Muscle layer of colon (tissue), 2 donors: ENCODE measurements around the gene SPDEF.

Source experiments
- H3K27ac ChIP-seq: one replicate; pipeline ENCODE4 v1.7.0; 2013; ENCODE audit warnings: low read depth, mild to moderate bottlenecking, low read length, moderate library complexity
- H3K27me3 ChIP-seq, 2 donors: one replicate each; pipeline ENCODE4 v1.7.0; 2013; ENCODE audit warnings: low read length in 2 of 2, mild to moderate bottlenecking in 2 of 2; ENCODE audit not compliant: insufficient read depth in 2 of 2, control insufficient read depth in 1 of 2
- H3K36me3 ChIP-seq: one replicate; pipeline ENCODE4 v1.7.0; 2013; ENCODE audit warnings: mild to moderate bottlenecking, low read length; ENCODE audit not compliant: insufficient read depth
- H3K4me1 ChIP-seq: one replicate; pipeline ENCODE4 v1.7.0; 2013; ENCODE audit warnings: mild to moderate bottlenecking, low read length; ENCODE audit not compliant: insufficient read depth
- H3K4me3 ChIP-seq, 2 donors: one replicate each; pipeline ENCODE4 v1.7.0; 2013; ENCODE audit warnings: low read length in 2 of 2, low read depth in 1 of 2, mild to moderate bottlenecking in 1 of 2, moderate library complexity in 1 of 2
- H3K9ac ChIP-seq: one replicate; pipeline ENCODE4 v1.7.0; 2013; ENCODE audit warnings: low read length
- H3K9me3 ChIP-seq: one replicate; pipeline ENCODE4 v1.7.0; 2013; ENCODE audit warnings: mild to moderate bottlenecking, low read length
- donor health status: abdominal sarcoma.
- donor health status: Adenocarcinoma of cecum.

The SPDEF gene

GRCh38 chr6:34530753-34531365 lies 25.3 kb downstream of the SPDEF start:
- H3K4me3 ChIP-seq = no peak overlapping the region
- H3K36me3 ChIP-seq = no peaks in the 10 kb centered on the region
- H3K9ac ChIP-seq = no peak overlapping the region
- no peak overlapping the region for H3K27ac ChIP-seq
- no peaks in the 10 kb centered on the region for H3K27me3 ChIP-seq
- H3K4me1 ChIP-seq = peaks cover 7% of the 10 kb centered on the region
- no peaks in the 10 kb centered on the region for H3K9me3 ChIP-seq

DNA sequence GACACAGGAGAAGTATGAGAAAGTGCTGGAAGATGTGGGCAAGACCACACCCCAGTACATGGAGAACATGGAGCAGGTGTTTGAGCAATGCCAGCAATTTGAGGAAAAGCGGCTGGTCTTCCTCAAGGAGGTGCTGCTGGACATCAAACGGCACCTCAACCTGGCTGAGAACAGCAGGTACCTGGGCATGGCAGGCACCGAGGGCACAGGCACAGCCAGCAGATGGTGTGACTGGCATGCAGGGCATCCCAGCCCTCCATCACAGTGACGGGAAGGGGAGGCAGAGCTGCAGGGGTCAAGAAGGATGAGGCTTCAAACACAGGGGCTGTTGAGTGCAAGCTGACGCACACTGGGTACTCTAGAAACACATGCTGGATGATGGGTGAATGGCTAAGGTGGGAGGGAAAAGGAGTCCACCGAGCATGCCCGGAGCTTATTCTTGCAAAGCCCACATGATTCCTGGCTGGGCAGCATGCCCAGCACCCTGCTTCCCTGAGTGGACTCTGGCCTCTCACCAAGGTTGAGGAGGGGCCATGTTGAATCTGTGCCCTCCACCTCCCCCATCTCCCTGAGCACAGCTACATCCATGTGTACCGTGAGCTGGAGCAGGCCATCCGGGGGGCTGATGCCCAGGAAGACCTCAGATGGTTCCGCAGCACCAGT lies 26.3 kb downstream of the SPDEF start:
- Histone ChIP-seq H3K4me3 (no peak overlapping the region), H3K9ac (no peak overlapping the region), H3K27me3 (no peaks in the 10 kb centered on the region), H3K9me3 (no peaks in the 10 kb centered on the region), H3K4me1 (peaks cover 7% of the 10 kb centered on the region), H3K27ac (no peak overlapping the region), H3K36me3 (no peaks in the 10 kb centered on the region)

DNA sequence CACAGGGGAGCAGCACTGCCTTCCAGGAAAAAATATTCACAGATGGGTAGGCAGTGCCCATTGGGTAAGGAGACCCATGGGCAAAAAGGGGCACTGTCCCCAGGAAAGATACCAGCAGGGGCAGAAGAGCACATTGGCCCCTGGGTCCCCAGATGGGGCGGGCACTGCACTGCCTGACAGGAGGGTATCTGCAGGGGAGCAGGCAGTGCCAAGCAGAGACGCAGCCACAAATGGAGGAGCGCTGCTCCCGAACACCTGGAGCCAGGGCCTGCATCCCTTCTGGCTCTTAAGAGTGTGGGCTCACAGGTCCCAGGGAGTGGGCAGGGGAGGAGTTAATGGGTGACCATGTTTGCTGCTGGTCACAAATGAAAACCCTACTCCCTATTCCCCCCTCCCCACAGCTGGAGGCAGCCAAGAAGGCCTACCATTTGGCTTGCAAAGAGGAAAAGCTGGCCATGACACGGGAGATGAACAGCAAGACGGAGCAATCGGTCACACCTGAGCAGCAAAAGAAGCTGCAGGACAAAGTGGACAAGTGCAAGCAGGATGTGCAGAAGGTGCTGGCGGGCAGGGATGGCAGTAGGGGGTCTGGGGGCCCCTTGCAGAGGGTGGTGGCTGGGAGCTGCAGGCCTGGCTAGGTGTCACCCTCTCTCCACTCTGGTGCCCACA lies 27.0 kb downstream of the SPDEF start:
- H3K9me3 ChIP-seq = no peaks in the 10 kb centered on the region
- H3K4me3 ChIP-seq = no peak overlapping the region
- no peaks in the 10 kb centered on the region for H3K36me3 ChIP-seq
- no peak overlapping the region for H3K27ac ChIP-seq
- no peaks in the 10 kb centered on the region for H3K27me3 ChIP-seq
- H3K4me1 ChIP-seq = peaks cover 7% of the 10 kb centered on the region
- H3K9ac ChIP-seq = no peak overlapping the region

DNA sequence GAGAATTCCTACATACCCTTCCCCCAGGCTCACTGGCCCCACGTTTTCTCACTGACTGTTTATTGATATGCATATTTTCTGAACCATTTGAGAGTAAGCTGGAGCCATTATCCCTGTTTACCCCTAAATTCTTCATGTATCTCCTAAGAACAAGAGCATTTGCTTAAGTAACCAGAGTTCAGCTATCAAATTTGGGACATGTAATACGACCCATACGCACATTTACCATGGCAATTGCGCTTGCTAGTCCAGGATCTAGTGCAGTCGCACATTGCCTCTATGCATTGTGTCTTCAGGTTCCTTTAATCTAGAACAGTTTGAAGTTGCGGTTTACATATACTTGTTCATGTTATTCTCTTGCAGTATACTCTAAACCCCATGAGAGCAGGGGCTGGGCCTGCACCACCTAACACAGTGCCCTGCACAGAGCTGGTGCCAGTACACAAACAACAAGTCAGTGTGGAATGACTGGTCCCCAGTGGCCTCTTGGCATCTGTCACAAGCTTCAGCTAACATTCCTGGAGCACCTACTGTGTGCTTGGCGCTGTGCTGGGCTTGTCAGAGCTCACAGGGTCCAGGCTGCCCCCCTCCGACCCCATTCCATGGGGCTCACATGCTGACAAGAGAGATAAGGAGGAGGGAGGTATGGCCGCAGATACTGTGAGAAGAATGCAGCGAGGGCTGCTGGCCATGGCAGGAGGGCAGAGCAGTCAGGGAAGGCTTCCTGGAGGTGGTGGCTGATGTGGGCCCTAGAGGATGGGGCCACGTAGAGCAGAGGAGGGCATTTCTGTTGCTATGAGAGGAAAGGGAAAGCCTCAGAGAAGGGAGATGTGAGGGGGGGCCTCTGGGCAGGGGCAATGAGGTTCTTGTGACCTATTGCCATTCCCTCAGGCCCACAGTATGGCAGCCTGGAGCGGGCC lies 28.1 kb downstream of the SPDEF start:
- Histone ChIP-seq H3K36me3 (no peaks in the 10 kb centered on the region), H3K27ac (no peak overlapping the region), H3K4me3 (no peak overlapping the region), H3K9ac (no peak overlapping the region), H3K4me1 (peaks cover 7% of the 10 kb centered on the region), H3K9me3 (no peaks in the 10 kb centered on the region), H3K27me3 (no peaks in the 10 kb centered on the region)

DNA sequence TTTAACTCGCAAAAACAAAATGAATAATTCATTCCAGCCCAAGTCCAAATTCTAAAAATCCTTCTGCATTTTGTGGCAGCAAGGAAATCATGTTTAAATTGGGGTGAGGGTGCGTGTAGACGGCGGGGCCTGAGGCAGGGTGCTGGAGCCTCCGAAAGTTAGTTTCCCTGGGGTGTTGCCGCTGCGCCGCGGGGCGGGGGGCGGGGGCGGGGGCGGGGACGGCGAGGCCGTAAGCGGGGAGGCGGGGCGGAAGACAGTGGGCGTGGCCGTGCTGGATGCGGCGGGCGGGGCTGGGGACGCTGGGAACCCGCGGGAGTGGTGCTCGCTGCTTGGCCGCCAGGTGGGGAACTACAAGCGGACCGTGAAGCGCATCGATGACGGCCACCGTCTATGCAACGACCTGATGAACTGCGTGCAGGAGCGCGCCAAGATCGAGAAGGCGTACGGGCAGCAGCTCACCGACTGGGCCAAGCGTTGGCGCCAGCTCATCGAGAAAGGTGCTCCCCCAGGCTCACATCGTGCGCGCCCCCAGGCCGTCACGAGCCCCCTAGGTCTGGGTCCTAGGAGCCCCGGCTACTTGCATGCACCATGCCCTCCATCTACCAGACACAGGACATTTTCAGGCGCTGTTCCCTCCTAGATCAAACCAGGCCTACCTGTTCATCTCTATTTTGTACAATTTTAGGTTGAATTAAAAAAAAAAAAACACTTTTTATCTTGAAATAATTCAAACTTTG lies 29.0 kb downstream of the SPDEF start:
- Histone ChIP-seq H3K9ac (peak overlapping the region; percentile 50), H3K9me3 (no peaks in the 10 kb centered on the region), H3K4me3 (no peak overlapping the region), H3K27me3 (no peaks in the 10 kb centered on the region), H3K27ac (peak overlapping the region; percentile 32), H3K36me3 (no peaks in the 10 kb centered on the region), H3K4me1 (peaks cover 7% of the 10 kb centered on the region)

- Histone ChIP-seq H3K4me3 (no peak overlapping the region), H3K9ac (peak overlapping the region; percentile 50), H3K27ac (peak overlapping the region; percentile 32), H3K36me3 (no peaks in the 10 kb centered on the region), H3K9me3 (no peaks in the 10 kb centered on the region), H3K27me3 (no peaks in the 10 kb centered on the region), H3K4me1 (peaks cover 7% of the 10 kb centered on the region)
Measured at GRCh38 chr6:34526241-34526972, 29.7 kb downstream of the SPDEF start.

GRCh38 chr6:34525431-34526175 lies 30.5 kb downstream of the SPDEF start:
- Histone ChIP-seq H3K27me3 (no peaks in the 10 kb centered on the region), H3K4me1 (peaks cover 7% of the 10 kb centered on the region), H3K27ac (no peak overlapping the region), H3K36me3 (no peaks in the 10 kb centered on the region), H3K9ac (no peak overlapping the region), H3K9me3 (no peaks in the 10 kb centered on the region), H3K4me3 (no peak overlapping the region)

- Histone ChIP-seq H3K27me3 (no peaks in the 10 kb centered on the region), H3K4me3 (no peak overlapping the region), H3K9me3 (no peaks in the 10 kb centered on the region), H3K27ac (no peak overlapping the region), H3K9ac (no peak overlapping the region), H3K4me1 (peaks cover 7% of the 10 kb centered on the region), H3K36me3 (no peaks in the 10 kb centered on the region)
Measured at GRCh38 chr6:34524971-34525370, 31.2 kb downstream of the SPDEF start.

- Histone ChIP-seq H3K4me1 (peaks cover 7% of the 10 kb centered on the region), H3K9me3 (no peaks in the 10 kb centered on the region), H3K27ac (no peak overlapping the region), H3K9ac (no peak overlapping the region), H3K4me3 (no peak overlapping the region), H3K36me3 (no peaks in the 10 kb centered on the region), H3K27me3 (no peaks in the 10 kb centered on the region)
Measured at GRCh38 chr6:34524499-34524898, 31.6 kb downstream of the SPDEF start.
